CD4-positive, CD25-positive, alpha-beta regulatory T cell (primary cell): ENCODE results near the gene SECTM1. TPM values are rescaled to one million over a fixed set of nuclear protein-coding genes. Genes with fewer than 3 reads are reported as not detected.

Experiments
- ATAC-seq, 2 donors: fragments of 150-1000 bp; cut with Tn5 transposase; one replicate each; pipeline ENCODE4 v1.10.0; 2021; ENCODE audit warnings: low read depth in 2 of 2, moderate number of reproducible peaks in 2 of 2, moderate library complexity in 1 of 2
- DNase-seq, 3 donors: peaks; one replicate each; pipeline versions ENCODE4 v3.0.0 to v3.0.0-alpha.2; 2012 to 2022; ENCODE audit warnings: mixed read lengths in 1 of 3
- H3K27ac ChIP-seq: one replicate; pipeline ENCODE4 v1.7.0; 2013; ENCODE audit warnings: mild to moderate bottlenecking, low read length; ENCODE audit not compliant: insufficient read depth, poor library complexity, severe bottlenecking
- H3K27me3 ChIP-seq: one replicate; pipeline ENCODE4 v1.7.0; 2013; ENCODE audit warnings: low read length; ENCODE audit not compliant: control insufficient read depth, insufficient read depth
- H3K36me3 ChIP-seq: one replicate; pipeline ENCODE4 v1.7.0; 2013; ENCODE audit warnings: mild to moderate bottlenecking, low read length, moderate library complexity; ENCODE audit not compliant: control insufficient read depth, insufficient read depth
- H3K4me1 ChIP-seq: 2 replicates; pipeline ENCODE4 v1.7.0; 2013; ENCODE audit warnings: mild to moderate bottlenecking, low read length; ENCODE audit not compliant: insufficient read depth, control insufficient read depth, poor library complexity, severe bottlenecking
- H3K4me3 ChIP-seq: one replicate; pipeline ENCODE4 v1.7.0; 2013; ENCODE audit warnings: low read depth, mild to moderate bottlenecking, low read length, moderate library complexity
- H3K9me3 ChIP-seq, 2 experiments: 1 replicate in 1 of 2; 2 replicates in 1 of 2; pipeline ENCODE4 v1.7.0; 2013; ENCODE audit warnings: low read length in 2 of 2, mild to moderate bottlenecking in 1 of 2, moderate library complexity in 1 of 2; ENCODE audit not compliant: control insufficient read depth in 2 of 2
- H3K27ac Mint-ChIP-seq, 3 donors: one replicate each; pipeline ENCODE4 v1.8.0; 2020 to 2022; ENCODE audit warnings: mild to moderate bottlenecking in 3 of 3, mixed read lengths in 3 of 3, moderate library complexity in 2 of 3
- H3K27me3 Mint-ChIP-seq: one replicate; pipeline ENCODE4 v1.8.0; 2022; ENCODE audit warnings: mild to moderate bottlenecking, mixed read lengths
- H3K36me3 Mint-ChIP-seq: one replicate; pipeline ENCODE4 v1.8.0; 2020; ENCODE audit warnings: mixed read lengths
- H3K4me1 Mint-ChIP-seq, 4 donors: one replicate each; pipeline ENCODE4 v1.8.0; 2020 to 2022; ENCODE audit warnings: mixed read lengths in 4 of 4, mild to moderate bottlenecking in 1 of 4
- H3K4me3 Mint-ChIP-seq, 4 donors: one replicate each; pipeline ENCODE4 v1.8.0; 2020 to 2022; ENCODE audit warnings: mild to moderate bottlenecking in 4 of 4, mixed read lengths in 4 of 4, moderate library complexity in 3 of 4
- H3K9me3 Mint-ChIP-seq, 7 donors: one replicate each; pipeline ENCODE4 v1.8.0; 2020 to 2022; ENCODE audit warnings: mixed read lengths in 7 of 7, mild to moderate bottlenecking in 3 of 7, moderate library complexity in 2 of 7
- polyA plus RNA-seq, 4 donors: library from polyadenylated mRNA; unstranded; fragments of 300-500 nt; fragmentation: Illumina TruSeq; gene quantifications; one replicate each; pipeline ENCODE4 v1.2.3, GENCODE V29; 2021
- total RNA-seq: library from RNA; stranded (reverse); gene quantifications from one replicate; pipeline ENCODE4 v1.2.3, GENCODE V29; 2022

SECTM1 gene
- total and polyA plus RNA-seq, 5 donors from 2014 or later = 0.38 to 0.91 (median 0.52) TPM

DNA sequence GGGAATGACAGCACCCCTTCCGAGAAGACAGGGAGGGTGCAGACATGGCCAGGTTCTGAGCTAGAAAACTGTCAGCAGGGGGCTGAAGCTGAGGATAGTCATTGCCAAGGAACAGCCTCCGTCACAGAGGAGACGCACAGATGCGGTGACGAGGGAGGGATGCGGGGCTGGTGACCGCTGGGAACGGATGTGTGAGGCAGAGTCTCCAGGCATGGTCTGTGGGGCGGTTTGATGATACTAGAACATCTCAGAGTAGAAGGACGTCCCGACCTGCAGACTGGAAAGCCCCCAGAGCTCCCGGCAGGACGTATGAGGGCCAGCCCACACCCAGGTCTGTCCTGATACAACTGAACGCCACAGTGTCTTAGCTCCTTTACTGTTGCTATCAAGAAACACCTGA, 58.2 kb downstream of the SECTM1 start:
- ATAC-seq = no peak
- H3K27me3 ChIP-seq = no peaks in the 10 kb centered on the region
- H3K27ac ChIP-seq = no peak overlapping the region
- H3K9me3 ChIP-seq = no peaks in the 10 kb centered on the region
- peaks cover 11% of the 10 kb centered on the region for H3K36me3 ChIP-seq
- H3K4me1 ChIP-seq = peaks cover 27% of the 10 kb centered on the region
- no peak for DNase-seq
- peaks cover 8% of the 10 kb centered on the region for H3K27me3 Mint-ChIP-seq
- no peak overlapping the region for H3K27ac Mint-ChIP-seq
- H3K4me3 Mint-ChIP-seq = peak overlapping the region in 2 of 4 donors; percentile 51 to 98
- H3K9me3 Mint-ChIP-seq = no peaks in the 10 kb centered on the region
- peaks cover 9% of the 10 kb centered on the region for H3K36me3 Mint-ChIP-seq
- H3K4me3 ChIP-seq = no peak overlapping the region
- H3K4me1 Mint-ChIP-seq = peaks cover 6 to 25% (median 16%) of the 10 kb centered on the region in 4 donors

DNA sequence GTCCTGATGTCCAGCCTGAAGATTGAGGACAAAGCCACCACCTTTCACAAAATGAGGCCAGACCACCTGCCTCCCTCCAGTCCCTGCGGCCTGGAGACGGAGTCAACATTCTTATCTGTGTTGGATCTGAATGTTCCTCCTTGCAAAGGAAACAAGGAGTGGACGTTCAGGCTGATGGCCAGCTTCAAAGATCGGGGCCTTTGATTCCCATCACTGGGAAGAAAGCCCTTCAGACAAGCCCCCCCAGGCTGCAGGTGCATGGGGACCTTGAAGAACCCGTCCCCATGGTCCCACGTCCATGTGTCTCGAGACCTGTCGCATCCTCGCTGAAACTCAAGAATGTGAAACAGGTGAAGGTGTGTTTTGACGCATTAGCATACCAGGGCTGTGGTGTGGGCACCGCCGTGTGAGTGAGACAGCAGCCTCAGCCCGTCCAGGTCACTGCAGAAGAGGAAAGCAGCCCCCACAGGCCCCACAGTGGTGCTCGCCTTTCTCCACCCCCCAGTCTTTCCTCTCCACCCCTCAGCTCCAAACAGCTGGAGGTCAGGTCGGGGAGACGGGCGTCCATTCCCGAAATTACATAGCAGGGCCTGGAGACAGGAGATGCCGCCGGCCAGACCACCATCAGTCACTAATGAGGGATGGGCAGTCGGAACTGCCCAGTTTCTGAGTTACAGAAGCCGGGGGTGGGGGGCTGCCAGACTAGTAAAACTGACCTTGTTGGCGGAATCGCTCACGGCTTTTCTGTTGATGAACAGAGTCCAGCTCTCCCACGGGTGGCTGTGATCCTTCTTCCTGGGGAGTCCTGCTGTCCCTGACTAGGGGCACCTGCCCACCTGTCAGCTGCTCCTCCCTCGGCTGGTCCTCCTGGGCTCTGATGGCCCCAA, 59.2 kb downstream of the SECTM1 start:
- ATAC-seq = no peak

DNA sequence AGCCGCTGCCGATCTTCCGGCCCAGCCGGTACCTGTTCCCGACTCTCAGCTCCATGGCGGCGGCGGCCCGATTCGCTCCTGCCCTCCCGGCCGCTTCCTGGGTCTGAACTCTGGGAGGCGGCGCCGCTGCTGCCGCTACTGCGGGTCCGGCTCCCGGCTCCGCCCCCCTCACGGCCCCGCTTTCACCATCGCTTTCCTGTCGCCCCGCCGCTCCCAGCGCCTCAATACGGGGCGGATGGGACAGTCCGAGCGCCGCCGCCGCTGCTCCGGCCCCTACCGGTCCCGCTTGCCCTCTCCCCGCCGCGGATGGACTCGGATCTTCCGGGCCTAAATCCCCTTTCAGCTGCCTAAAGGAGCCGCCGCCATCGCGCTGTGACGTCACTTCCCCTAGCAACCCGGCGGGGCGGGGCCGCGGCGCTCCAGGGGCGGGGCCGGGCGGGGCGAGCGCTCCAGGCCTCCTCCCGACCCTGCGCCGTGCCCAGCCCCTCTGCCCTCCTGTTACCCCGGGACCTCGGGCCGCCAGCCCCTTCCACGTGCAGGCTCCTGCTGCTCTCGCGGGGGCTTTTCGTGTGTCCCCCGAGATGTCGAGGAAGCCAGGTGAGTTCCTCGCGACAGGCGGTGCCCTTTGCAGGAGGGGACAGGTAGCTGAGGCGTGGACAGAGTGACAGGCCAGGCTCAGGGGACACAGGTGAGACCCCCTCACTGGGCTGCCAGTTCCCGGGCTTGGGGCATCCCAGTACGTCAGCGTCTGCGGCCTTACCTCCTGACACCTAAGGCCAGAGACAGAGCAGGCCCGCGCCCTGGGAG, 60.0 kb downstream of the SECTM1 start, which contains the start of gene CSNK1D:
CSNK1D (minus strand) TSS at position 374 of the 807 bp plus-strand sequence; CDS start at position 55, 319 bp downstream.
- DNase-seq (peak; percentile 89 to 91 (median 90)), ATAC-seq (peak; percentile 84 to 85)
- Histone ChIP-seq H3K4me1 (peaks cover 44% of the 10 kb centered on the region), H3K27ac (peak within 1 kb of the TSS; percentile 92), H3K9me3 (no peaks in the 10 kb centered on the region), H3K27me3 (no peaks in the 10 kb centered on the region), H3K4me3 (peak within 1 kb of the TSS; percentile 77), H3K36me3 (peaks cover 20% of the 10 kb centered on the region)
- H3K27me3 Mint-ChIP-seq = peaks cover 8% of the 10 kb centered on the region
- H3K9me3 Mint-ChIP-seq = no peaks in the 10 kb centered on the region
- H3K27ac Mint-ChIP-seq = peak within 1 kb of the TSS; percentile 94 to 99 (median 99)
- peaks cover 6 to 43% (median 32%) of the 10 kb centered on the region in 4 donors for H3K4me1 Mint-ChIP-seq
- H3K4me3 Mint-ChIP-seq = peak within 1 kb of the TSS; percentile 93 to 99 (median 98)
- peaks cover 13% of the 10 kb centered on the region for H3K36me3 Mint-ChIP-seq

More for the DNA sequence above, 59.2 kb downstream of the SECTM1 start:
- H3K27ac ChIP-seq = peak overlapping the region; percentile 92
- Mint-ChIP-seq H3K27me3 (peaks cover 8% of the 10 kb centered on the region), H3K36me3 (peaks cover 13% of the 10 kb centered on the region), H3K9me3 (no peaks in the 10 kb centered on the region), H3K27ac (peak overlapping the region; percentile 45 to 99 (median 94)), H3K4me3 (peak overlapping the region; percentile 32 to 98 (median 95)), H3K4me1 (peaks cover 6 to 35% (median 24%) of the 10 kb centered on the region in 4 donors)
- no peaks in the 10 kb centered on the region for H3K27me3 ChIP-seq
- H3K4me3 ChIP-seq = no peak overlapping the region
- H3K4me1 ChIP-seq = peaks cover 37% of the 10 kb centered on the region
- DNase-seq = no peak
- peaks cover 17% of the 10 kb centered on the region for H3K36me3 ChIP-seq
- H3K9me3 ChIP-seq = no peaks in the 10 kb centered on the region

DNA sequence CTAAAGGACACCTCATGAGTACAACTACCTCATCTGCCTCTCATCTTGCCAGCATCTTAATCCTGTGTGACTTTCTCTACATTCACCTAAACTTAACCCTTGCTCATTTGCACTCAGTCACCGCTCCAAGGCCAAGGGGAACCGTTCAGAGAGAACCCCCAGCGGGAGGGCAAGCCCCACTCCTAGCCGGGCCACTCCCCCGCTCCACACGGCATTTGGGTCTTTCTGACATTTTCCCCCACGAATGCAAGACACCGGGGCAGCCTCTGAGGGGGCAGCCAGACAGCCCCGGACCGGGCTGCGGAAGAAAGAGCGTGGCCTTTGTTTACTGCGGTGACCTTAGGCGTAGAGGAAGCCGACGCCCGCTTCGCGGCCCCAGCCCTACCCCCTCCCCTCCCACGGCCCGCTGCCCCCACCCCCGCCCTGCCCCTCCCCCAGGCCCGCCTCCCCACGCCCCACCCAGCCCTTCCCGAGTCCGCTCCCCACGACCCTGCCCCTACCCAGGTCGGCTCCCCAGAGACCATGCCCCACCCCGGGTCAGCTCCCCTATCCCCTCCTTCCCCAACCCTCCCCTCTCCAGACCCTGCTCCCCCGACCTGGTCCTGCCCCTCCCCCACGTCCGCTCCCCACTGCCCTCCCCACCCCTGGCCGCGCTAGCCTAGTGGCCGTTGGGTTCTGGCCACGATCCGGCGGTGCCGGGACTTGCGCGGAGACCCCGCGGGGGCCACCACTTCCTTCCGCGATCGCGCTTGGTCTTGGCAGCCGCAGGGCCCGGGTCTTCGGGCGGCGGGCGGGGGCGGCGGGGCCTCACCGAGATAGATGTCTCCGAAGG, 60.9 kb downstream of the SECTM1 start:
- Mint-ChIP-seq H3K36me3 (peaks cover 13% of the 10 kb centered on the region), H3K4me3 (peak overlapping the region; percentile 93 to 99 (median 98)), H3K27ac (peak overlapping the region; percentile 94 to 99 (median 98)), H3K4me1 (peaks cover 6 to 51% (median 37%) of the 10 kb centered on the region in 4 donors), H3K27me3 (peaks cover 8% of the 10 kb centered on the region), H3K9me3 (no peaks in the 10 kb centered on the region)
- Histone ChIP-seq H3K9me3 (no peaks in the 10 kb centered on the region), H3K27ac (peak overlapping the region; percentile 92), H3K4me3 (peak overlapping the region; percentile 77), H3K27me3 (no peaks in the 10 kb centered on the region), H3K36me3 (peaks cover 23% of the 10 kb centered on the region), H3K4me1 (peaks cover 52% of the 10 kb centered on the region)
- DNase-seq (peak; percentile 32 to 44 (median 38)), ATAC-seq (peak; percentile 0 to 10)

DNA sequence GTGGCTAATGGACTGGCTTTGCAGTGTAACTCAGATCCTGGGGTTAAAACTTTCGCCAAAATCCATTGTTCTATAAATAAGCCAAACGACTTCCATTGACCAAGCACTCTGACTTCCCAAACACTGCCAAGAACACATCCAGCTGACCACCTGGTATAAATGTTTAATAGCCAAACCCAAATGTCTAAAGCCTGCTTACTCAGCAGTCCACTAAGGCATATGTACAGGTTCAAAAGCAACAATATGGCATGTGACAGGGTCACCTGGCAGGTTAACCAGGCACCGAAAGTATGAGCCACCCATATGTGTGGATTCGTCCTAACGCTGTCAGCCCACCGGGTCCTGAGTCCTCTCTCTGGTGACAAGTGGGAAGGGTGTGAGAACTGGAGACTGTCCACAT, 62.2 kb downstream of the SECTM1 start:
- ATAC-seq (no peak), DNase-seq (no peak)
- H3K9me3 Mint-ChIP-seq = no peaks in the 10 kb centered on the region
- Histone ChIP-seq H3K9me3 (no peaks in the 10 kb centered on the region), H3K4me3 (peak overlapping the region; percentile 77), H3K36me3 (peaks cover 29% of the 10 kb centered on the region), H3K27me3 (no peaks in the 10 kb centered on the region), H3K27ac (peak overlapping the region; percentile 28), H3K4me1 (peaks cover 59% of the 10 kb centered on the region)
- peak overlapping the region; percentile 86 to 98 (median 96) for H3K4me3 Mint-ChIP-seq
- H3K27me3 Mint-ChIP-seq = peaks cover 8% of the 10 kb centered on the region
- peaks cover 6 to 63% (median 47%) of the 10 kb centered on the region in 4 donors for H3K4me1 Mint-ChIP-seq
- H3K27ac Mint-ChIP-seq = peak overlapping the region in 2 of 3 donors; percentile 87 to 93
- H3K36me3 Mint-ChIP-seq = peaks cover 18% of the 10 kb centered on the region

Other genes starting within 250 kb of the SECTM1 start
- 153 TPM for gene FASN, start 235.5 kb downstream of the SECTM1 start, total RNA-seq
- under 1 TPM; 0.23 to 0.93 (median 0.59) TPM for gene FASN, start 235.5 kb downstream of the SECTM1 start, polyA plus RNA-seq
- gene CCDC57, start 120.9 kb downstream of the SECTM1 start, total RNA-seq = 76.6 TPM
- gene CCDC57, start 120.9 kb downstream of the SECTM1 start, polyA plus RNA-seq = 10 to 100 TPM; 27.7 to 38.9 (median 33.7) TPM
- 52.5 TPM for gene SLC16A3, start 104.7 kb downstream of the SECTM1 start, total RNA-seq
- gene SLC16A3, start 104.7 kb downstream of the SECTM1 start, polyA plus RNA-seq = 1 to 10 TPM; 1.5 to 3.3 (median 2.2) TPM
- gene CSNK1D, start 60.1 kb downstream of the SECTM1 start, total RNA-seq = 333 TPM
- gene CSNK1D, start 60.1 kb downstream of the SECTM1 start, polyA plus RNA-seq = 10 to 100 TPM; 41.2 to 50.3 (median 48.6) TPM
- 140 TPM for gene CD7, start 16.2 kb downstream of the SECTM1 start, total RNA-seq
- 10 to 100 TPM; 56.3 to 76.9 (median 68.3) TPM for gene CD7, start 16.2 kb downstream of the SECTM1 start, polyA plus RNA-seq
- not detected for gene TEX19, start 25.5 kb upstream of the SECTM1 start, total RNA-seq
- gene TEX19, start 25.5 kb upstream of the SECTM1 start, polyA plus RNA-seq = not detected
- not detected for gene UTS2R, start 38.0 kb upstream of the SECTM1 start, total RNA-seq
- not detected for gene UTS2R, start 38.0 kb upstream of the SECTM1 start, polyA plus RNA-seq
- 42.8 TPM for gene HEXD, start 84.6 kb upstream of the SECTM1 start, total RNA-seq
- 10 to 100 TPM in 3 of 4 donors, 1 to 10 TPM in 1; 9.7 to 13.0 (median 11.3) TPM for gene HEXD, start 84.6 kb upstream of the SECTM1 start, polyA plus RNA-seq
- gene OGFOD3, start 84.8 kb upstream of the SECTM1 start, total RNA-seq = 13.9 TPM
- gene OGFOD3, start 84.8 kb upstream of the SECTM1 start, polyA plus RNA-seq = 10 to 100 TPM; 20.5 to 32.9 (median 24.6) TPM
- gene CYBC1, start 117.0 kb upstream of the SECTM1 start, total RNA-seq = 155 TPM
- 100 to 1,000 TPM; 174 to 230 (median 203) TPM for gene CYBC1, start 117.0 kb upstream of the SECTM1 start, polyA plus RNA-seq
- 93.2 TPM for gene NARF, start 125.0 kb upstream of the SECTM1 start, total RNA-seq
- 100 to 1,000 TPM in 3 of 4 donors, 10 to 100 TPM in 1; 97.0 to 141 (median 114) TPM for gene NARF, start 125.0 kb upstream of the SECTM1 start, polyA plus RNA-seq
- gene FOXK2, start 186.0 kb upstream of the SECTM1 start, total RNA-seq = 55.6 TPM
- gene FOXK2, start 186.0 kb upstream of the SECTM1 start, polyA plus RNA-seq = 1 to 10 TPM; 2.2 to 4.9 (median 3.8) TPM